ENCODE data around the gene ZCCHC14. TPM values are rescaled to one million over a fixed set of nuclear protein-coding genes. Genes with fewer than 3 reads are reported as not detected.

The ZCCHC14 gene
- total RNA-seq, 1 donor from 2014 or later, result 11.0 TPM

DNA sequence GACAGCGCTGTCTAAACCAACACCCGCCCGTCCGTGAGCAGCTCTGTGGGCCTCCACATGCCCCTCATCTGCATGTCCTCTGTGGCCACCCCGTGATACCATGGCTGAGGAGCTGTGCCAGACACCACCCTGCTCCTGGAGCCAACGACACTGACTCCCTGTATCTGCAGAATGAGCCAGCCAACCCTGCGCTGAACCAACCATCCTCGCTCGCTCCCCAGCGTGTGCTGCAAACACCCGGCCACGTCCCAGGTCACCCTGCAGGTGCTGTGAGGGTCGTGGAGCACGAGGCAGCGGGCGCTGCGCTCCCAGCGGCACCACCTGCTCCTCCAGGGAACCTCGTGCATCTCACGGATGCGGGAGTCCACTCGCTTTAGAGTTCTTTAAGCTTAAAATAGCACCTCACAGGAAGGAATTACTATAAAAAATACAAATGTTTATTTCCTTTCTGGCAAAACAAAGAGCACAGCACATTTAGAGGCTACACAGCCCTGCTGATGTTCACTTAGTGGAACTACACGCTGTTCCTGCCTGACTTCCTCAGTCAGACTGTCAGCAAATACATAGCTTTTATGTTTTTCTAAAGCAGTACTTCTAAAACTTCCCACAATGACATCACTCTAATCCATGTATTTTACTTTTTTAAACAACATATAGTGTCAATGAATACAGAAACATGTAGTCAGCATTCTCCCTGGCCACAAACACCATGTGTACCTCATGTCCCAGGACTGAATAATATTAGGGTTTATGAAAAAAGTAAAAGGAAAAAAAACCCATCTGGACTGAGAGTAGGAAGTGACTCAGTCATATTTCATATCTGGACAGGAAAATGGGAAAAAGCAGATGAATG lies 57.2 kb downstream of the ZCCHC14 start:
- no peak overlapping the region for H3K4me3 Mint-ChIP-seq
- no peak for DNase-seq (ENCODE audit: low spot score)
- intact Hi-C loops (cut with micrococcal nuclease), result loop anchor here (2.0 kb wide), 3 partner anchors 29 to 57 kb away; partner anchors contain the start of gene ZCCHC14
- no peaks in the 10 kb centered on the region for H3K9me3 Mint-ChIP-seq
- no peaks in the 10 kb centered on the region for H3K36me3 Mint-ChIP-seq (ENCODE audit: low read depth)
- H3K4me1 Mint-ChIP-seq (ENCODE audit: low read depth), result peaks cover 14% of the 10 kb centered on the region
- H3K27me3 Mint-ChIP-seq (ENCODE audit: insufficient read depth), result peaks cover 17% of the 10 kb centered on the region
- no peak overlapping the region for H3K27ac Mint-ChIP-seq

- no peaks in the 10 kb centered on the region for H3K9me3 Mint-ChIP-seq
- DNase-seq (ENCODE audit: low spot score), result no peak
- H3K4me1 Mint-ChIP-seq (ENCODE audit: low read depth), result peaks cover 14% of the 10 kb centered on the region
- H3K4me3 Mint-ChIP-seq, result no peak overlapping the region
- H3K27me3 Mint-ChIP-seq (ENCODE audit: insufficient read depth), result peaks cover 14% of the 10 kb centered on the region
- no peaks in the 10 kb centered on the region for H3K36me3 Mint-ChIP-seq (ENCODE audit: low read depth)
- intact Hi-C loops (cut with micrococcal nuclease), result no loop called here
- no peak overlapping the region for H3K27ac Mint-ChIP-seq
Observed at GRCh38 chr16:87434146-87434667, 58.6 kb downstream of the ZCCHC14 start.

GRCh38 chr16:87432330-87432915 lies 60.4 kb downstream of the ZCCHC14 start:
- DNase-seq (ENCODE audit: low spot score), result no peak
- Mint-ChIP-seq H3K4me3 (no peak overlapping the region), H3K27ac (no peak overlapping the region), H3K9me3 (no peaks in the 10 kb centered on the region), H3K4me1 (ENCODE audit: low read depth) (peaks cover 14% of the 10 kb centered on the region), H3K27me3 (ENCODE audit: insufficient read depth) (peaks cover 11% of the 10 kb centered on the region), H3K36me3 (ENCODE audit: low read depth) (no peaks in the 10 kb centered on the region)
- intact Hi-C loops (cut with micrococcal nuclease), result no loop called here

GRCh38 chr16:87431926-87432325 lies 60.9 kb downstream of the ZCCHC14 start:
- Mint-ChIP-seq H3K4me1 (ENCODE audit: low read depth) (peaks cover 12% of the 10 kb centered on the region), H3K27me3 (ENCODE audit: insufficient read depth) (peaks cover 11% of the 10 kb centered on the region)
- intact Hi-C loops (cut with micrococcal nuclease), result no loop called here

DNA sequence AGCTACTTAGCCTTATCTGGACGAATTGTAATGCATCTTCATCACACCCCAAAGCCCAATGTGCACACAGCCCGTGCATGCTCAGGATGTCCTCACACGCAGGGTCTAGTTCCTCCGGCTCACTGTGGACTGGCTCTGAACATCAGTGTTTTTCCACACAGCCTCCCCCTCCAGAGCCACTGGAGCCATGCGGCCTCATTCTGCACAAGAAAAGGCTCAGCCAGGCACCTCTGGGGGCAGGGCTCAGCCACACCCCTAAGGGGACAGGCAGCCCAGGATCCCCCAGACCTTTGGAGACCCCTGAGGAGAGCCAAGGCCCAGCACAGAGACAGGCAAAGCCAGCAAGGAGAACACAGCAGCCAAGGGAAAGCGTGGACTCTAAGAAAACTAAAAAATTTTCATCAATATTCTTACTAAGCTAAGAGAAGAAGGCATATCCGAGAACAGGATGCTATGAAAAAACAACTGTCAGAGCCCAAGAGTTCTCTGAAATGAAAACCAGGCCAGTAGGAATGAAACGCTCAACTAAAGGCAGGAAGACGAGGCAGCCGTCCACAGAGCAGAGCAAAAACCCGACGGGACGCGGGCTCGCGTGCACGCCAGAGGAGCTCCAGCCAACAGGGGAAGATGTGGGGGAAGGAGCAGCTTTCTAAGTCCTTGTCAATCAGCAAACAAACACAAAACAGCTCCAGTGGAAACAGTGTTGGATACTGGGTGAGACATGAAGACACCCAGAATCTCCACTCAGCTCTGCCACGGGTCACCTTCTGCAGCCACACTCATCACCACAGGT lies 66.2 kb downstream of the ZCCHC14 start:
- H3K4me1 Mint-ChIP-seq (ENCODE audit: low read depth), result no peaks in the 10 kb centered on the region
- H3K36me3 Mint-ChIP-seq (ENCODE audit: low read depth), result peaks cover 7% of the 10 kb centered on the region
- H3K27me3 Mint-ChIP-seq (ENCODE audit: insufficient read depth), result no peaks in the 10 kb centered on the region
- H3K27ac Mint-ChIP-seq, result no peak overlapping the region
- no peaks in the 10 kb centered on the region for H3K9me3 Mint-ChIP-seq
- H3K4me3 Mint-ChIP-seq, result no peak overlapping the region
- intact Hi-C loops (cut with micrococcal nuclease), result no loop called here
- no peak for DNase-seq (ENCODE audit: low spot score)

More at GRCh38 chr16:87431926-87432325, 60.9 kb downstream of the ZCCHC14 start:
- Mint-ChIP-seq H3K9me3 (no peaks in the 10 kb centered on the region), H3K4me3 (no peak overlapping the region), H3K36me3 (ENCODE audit: low read depth) (no peaks in the 10 kb centered on the region), H3K27ac (no peak overlapping the region)
- no peak for DNase-seq (ENCODE audit: low spot score)

GRCh38 chr16:87425941-87426340 lies 66.9 kb downstream of the ZCCHC14 start:
- intact Hi-C loops (cut with micrococcal nuclease), result no loop called here
- Mint-ChIP-seq H3K27ac (no peak overlapping the region), H3K4me1 (ENCODE audit: low read depth) (no peaks in the 10 kb centered on the region), H3K4me3 (no peak overlapping the region), H3K27me3 (ENCODE audit: insufficient read depth) (no peaks in the 10 kb centered on the region), H3K36me3 (ENCODE audit: low read depth) (peaks cover 7% of the 10 kb centered on the region), H3K9me3 (no peaks in the 10 kb centered on the region)
- no peak for DNase-seq (ENCODE audit: low spot score)

DNA sequence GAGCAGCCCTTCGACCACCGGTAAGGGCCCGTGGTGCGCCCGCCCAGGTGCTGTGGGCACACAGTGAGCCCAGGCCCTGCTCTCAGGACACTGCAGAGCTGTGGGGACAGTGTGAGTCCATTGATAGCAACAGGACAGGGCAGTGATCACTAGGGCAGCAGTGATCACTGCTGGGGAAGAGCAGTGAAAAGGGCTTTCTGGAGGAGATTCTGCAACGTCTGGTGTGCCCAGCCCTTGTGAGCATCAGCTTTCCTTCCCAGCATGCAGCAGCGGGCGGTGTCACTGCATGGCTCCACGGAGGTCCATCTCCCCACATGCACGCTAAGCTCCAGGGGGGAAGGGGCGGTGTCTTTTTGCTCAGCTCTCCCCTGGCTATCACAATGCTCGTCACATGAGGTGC lies 68.6 kb downstream of the ZCCHC14 start:
- Mint-ChIP-seq H3K36me3 (ENCODE audit: low read depth) (peaks cover 7% of the 10 kb centered on the region), H3K4me3 (no peak overlapping the region), H3K4me1 (ENCODE audit: low read depth) (no peaks in the 10 kb centered on the region), H3K27ac (no peak overlapping the region), H3K9me3 (no peaks in the 10 kb centered on the region), H3K27me3 (ENCODE audit: insufficient read depth) (no peaks in the 10 kb centered on the region)
- no peak for DNase-seq (ENCODE audit: low spot score)
- intact Hi-C loops (cut with micrococcal nuclease), result no loop called here

GRCh38 chr16:87423429-87423828 lies 69.4 kb downstream of the ZCCHC14 start:
- H3K4me1 Mint-ChIP-seq (ENCODE audit: low read depth), result no peaks in the 10 kb centered on the region

DNA sequence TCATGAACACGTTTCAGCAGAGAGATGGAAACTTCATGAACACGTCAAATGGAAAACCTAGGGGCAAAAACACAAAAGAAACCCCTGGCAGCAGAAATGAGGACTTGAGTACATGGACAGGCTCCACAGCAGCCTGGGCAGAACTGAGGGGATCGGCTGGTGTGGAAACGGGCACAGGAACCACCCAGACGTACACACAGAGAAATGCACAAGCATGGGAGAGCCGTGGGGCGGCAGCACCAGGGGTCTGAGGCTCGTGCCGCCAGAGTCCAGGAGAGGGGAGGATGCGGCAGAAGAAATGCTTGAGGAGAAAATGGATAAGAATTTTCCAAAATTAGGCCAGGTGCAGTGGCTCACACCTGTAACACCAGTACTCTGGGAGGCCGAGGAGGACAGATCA lies 70.7 kb downstream of the ZCCHC14 start:
- H3K27ac Mint-ChIP-seq, result no peak overlapping the region
- no peak for DNase-seq (ENCODE audit: low spot score)
- no peaks in the 10 kb centered on the region for H3K9me3 Mint-ChIP-seq
- intact Hi-C loops (cut with micrococcal nuclease), result no loop called here
- no peaks in the 10 kb centered on the region for H3K4me1 Mint-ChIP-seq (ENCODE audit: low read depth)
- H3K27me3 Mint-ChIP-seq (ENCODE audit: insufficient read depth), result no peaks in the 10 kb centered on the region
- H3K36me3 Mint-ChIP-seq (ENCODE audit: low read depth), result peaks cover 7% of the 10 kb centered on the region
- H3K4me3 Mint-ChIP-seq, result no peak overlapping the region

More at GRCh38 chr16:87423429-87423828, 69.4 kb downstream of the ZCCHC14 start:
- no peak overlapping the region for H3K4me3 Mint-ChIP-seq
- no peaks in the 10 kb centered on the region for H3K9me3 Mint-ChIP-seq
- H3K27me3 Mint-ChIP-seq (ENCODE audit: insufficient read depth), result no peaks in the 10 kb centered on the region
- no peak for DNase-seq (ENCODE audit: low spot score)
- H3K36me3 Mint-ChIP-seq (ENCODE audit: low read depth), result peaks cover 7% of the 10 kb centered on the region
- H3K27ac Mint-ChIP-seq, result no peak overlapping the region
- intact Hi-C loops (cut with micrococcal nuclease), result no loop called here

DNA sequence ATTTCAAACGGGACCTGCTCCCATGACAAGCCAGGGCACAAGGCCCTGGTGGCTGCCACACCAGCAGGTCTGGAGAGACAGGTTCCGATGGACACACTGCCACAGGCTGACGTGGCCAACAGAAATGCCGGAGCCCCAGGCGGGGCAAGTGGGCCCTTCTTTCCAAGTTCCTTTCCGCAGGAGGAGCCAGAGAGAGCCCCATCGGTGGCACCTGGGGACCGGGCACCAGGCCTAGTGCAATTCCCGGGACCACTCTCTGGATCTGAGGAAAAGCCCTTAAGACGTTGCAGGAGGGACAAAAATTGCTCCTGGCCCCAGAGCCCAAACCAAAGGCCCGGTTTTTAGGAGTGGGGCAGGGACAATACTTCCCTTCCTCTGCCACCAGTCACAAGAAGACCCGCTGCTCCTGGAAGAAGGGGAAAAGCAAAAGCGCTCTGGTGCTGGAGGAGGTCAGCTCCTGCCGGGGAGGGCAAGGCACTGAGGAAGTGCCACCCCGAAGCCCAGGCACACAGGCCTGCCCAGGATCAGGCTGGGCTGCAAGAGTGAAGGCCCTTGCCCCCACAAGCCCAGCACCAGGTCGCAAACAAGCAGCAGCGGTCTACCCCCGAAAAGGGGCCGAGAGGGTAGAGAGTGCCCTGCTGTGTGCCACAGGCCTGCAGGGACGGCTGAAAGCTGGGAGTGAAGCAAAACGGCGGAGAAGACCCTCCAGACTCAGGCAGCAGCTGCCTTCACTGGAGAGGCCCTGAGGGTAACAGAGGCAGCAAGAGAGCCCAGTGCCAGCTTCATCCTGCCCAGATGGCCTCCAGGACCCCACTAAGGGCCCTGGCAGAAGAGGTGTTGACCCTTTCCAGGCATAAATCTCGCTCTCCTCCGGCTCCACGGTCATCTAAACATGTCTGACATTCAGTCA lies 71.6 kb downstream of the ZCCHC14 start:
- Mint-ChIP-seq H3K27ac (no peak overlapping the region), H3K9me3 (no peaks in the 10 kb centered on the region), H3K4me1 (ENCODE audit: low read depth) (no peaks in the 10 kb centered on the region), H3K36me3 (ENCODE audit: low read depth) (peaks cover 7% of the 10 kb centered on the region), H3K27me3 (ENCODE audit: insufficient read depth) (no peaks in the 10 kb centered on the region), H3K4me3 (no peak overlapping the region)
- intact Hi-C loops (cut with micrococcal nuclease), result no loop called here
- DNase-seq (ENCODE audit: low spot score), result no peak

DNA sequence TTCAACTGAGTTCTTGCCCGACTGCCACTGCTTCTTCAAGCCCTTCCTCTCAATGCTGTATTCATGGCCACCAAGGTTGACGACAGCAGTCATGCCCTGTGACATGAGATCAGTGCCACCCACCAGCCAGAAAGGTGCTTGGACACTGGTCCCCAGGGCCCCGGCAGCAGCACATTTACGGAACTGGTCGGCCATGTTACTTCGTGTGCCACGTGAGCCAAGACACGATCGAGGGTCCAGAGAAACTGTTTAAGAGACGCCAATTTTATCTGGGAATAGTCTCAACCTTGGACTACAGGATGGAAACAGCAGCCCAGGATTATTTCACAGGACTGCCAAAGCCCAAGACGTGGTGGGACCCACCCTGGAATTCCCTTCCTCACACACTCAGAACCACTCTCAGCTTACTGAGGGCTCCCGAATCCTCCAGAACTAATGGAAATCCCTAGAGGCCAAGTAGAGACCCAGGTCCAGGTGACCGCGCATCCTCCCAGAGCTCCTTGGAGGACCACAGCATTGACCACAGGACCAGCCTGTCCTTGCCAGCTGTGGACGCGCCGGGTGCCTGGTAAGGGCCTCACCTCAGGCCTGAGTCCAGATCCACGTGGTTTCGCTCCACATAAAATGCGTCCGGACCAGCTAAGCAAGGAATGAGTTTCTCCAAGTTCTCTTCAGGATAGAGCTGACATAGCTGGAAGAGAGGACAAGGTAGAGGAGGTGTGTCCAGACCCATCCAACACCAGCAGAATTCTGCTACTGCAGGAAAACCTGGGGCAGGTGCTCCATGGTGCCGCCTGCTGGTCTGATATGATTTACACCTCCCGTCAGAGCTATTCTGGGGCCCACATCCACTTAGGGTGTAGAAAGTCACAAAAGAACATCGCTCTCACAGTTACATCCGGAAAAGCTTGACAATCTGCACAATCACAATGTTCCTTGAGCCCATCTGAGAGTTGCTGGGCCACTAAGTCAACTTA lies 72.5 kb downstream of the ZCCHC14 start:
- intact Hi-C loops (cut with micrococcal nuclease), result no loop called here
- Mint-ChIP-seq H3K27ac (no peak overlapping the region), H3K4me3 (no peak overlapping the region), H3K36me3 (ENCODE audit: low read depth) (peaks cover 7% of the 10 kb centered on the region), H3K4me1 (ENCODE audit: low read depth) (no peaks in the 10 kb centered on the region), H3K9me3 (no peaks in the 10 kb centered on the region), H3K27me3 (ENCODE audit: insufficient read depth) (no peaks in the 10 kb centered on the region)
- DNase-seq (ENCODE audit: low spot score), result no peak

Data from activated T-helper 1 cell treated with anti-CD3 and anti-CD28 coated beads, Interleukin-12 subunit alpha, Interleukin-12 subunit beta, Interleukin-2, Interleukin-4 antibody, amounts not matched to agents 30 ng/mL and 10 ng/mL and 1 ng/mL, durations not matched to agents 14 hours and 24 hours and 36 hours (primary cell).